Duodenal mucosa (tissue), 2 donors: ENCODE results near the gene IPO5.

Source experiments
- H3K27ac ChIP-seq: one replicate; pipeline ENCODE4 v1.7.0; 2013; ENCODE audit warnings: low read depth, low read length
- H3K27me3 ChIP-seq, 2 donors: one replicate each; pipeline ENCODE4 v1.7.0; 2013; ENCODE audit warnings: low read length in 2 of 2, control low read depth in 1 of 2; ENCODE audit not compliant: insufficient read depth in 2 of 2, control insufficient read depth in 1 of 2
- H3K36me3 ChIP-seq, 2 donors: one replicate each; pipeline ENCODE4 v1.7.0; 2013; ENCODE audit warnings: low read length in 2 of 2, control low read depth in 1 of 2; ENCODE audit not compliant: insufficient read depth in 2 of 2, control insufficient read depth in 1 of 2
- H3K4me1 ChIP-seq, 2 donors: one replicate each; pipeline ENCODE4 v1.7.0; 2013; ENCODE audit warnings: low read length in 2 of 2, control low read depth in 1 of 2; ENCODE audit not compliant: insufficient read depth in 2 of 2, control insufficient read depth in 1 of 2
- H3K4me3 ChIP-seq, 2 donors: one replicate each; pipeline ENCODE4 v1.7.0; 2013; ENCODE audit warnings: low read length in 2 of 2, low read depth in 1 of 2
- H3K9ac ChIP-seq, 2 donors: one replicate each; pipeline ENCODE4 v1.7.0; 2013; ENCODE audit warnings: low read length in 2 of 2, low read depth in 1 of 2
- H3K9me3 ChIP-seq, 2 donors: one replicate each; pipeline ENCODE4 v1.7.0; 2013; ENCODE audit warnings: low read length in 2 of 2, control low read depth in 1 of 2; ENCODE audit not compliant: control insufficient read depth in 1 of 2

The IPO5 gene

GRCh38 chr13:98072476-98072875 lies 119.0 kb downstream of the IPO5 start:
- Histone ChIP-seq H3K4me3 (no peak overlapping the region), H3K36me3 (no peaks in the 10 kb centered on the region), H3K27me3 (no peaks in the 10 kb centered on the region), H3K9me3 (no peaks in the 10 kb centered on the region), H3K9ac (no peak overlapping the region), H3K27ac (no peak overlapping the region), H3K4me1 (no peaks in the 10 kb centered on the region)
